CD8-positive, alpha-beta memory T cell (primary cell): Measurements from ENCODE around the gene ADGRG7. TPM values are rescaled to one million over a fixed set of nuclear protein-coding genes. Genes with fewer than 3 reads are reported as not detected.
A peak's percentile ranks its signal among the peaks of the same experiment; 100 is the strongest.

ENCODE experiments used
- CTCF ChIA-PET: fragments of 350-600 bp; sonication (Branson Sonifier 250); formaldehyde crosslinking; loops from one replicate; lab custom pipeline; 2021; ENCODE audit warnings: antibody characterized with exemption; lab: Charles Lee
- POLR2A ChIA-PET: fragments of 350-600 bp; sonication (Branson Sonifier 250); formaldehyde crosslinking; loops from one replicate; lab custom pipeline; 2021; ENCODE audit warnings: antibody characterized with exemption; lab: Charles Lee
- DNase-seq, 5 donors: peaks; one replicate each; pipeline versions ENCODE4 v3.0.0 to v3.0.0-alpha.2; 2020 to 2022; ENCODE audit warnings: mixed read lengths in 1 of 5
- H3K27ac ChIP-seq: one replicate; pipeline ENCODE4 v1.7.0; 2013; ENCODE audit warnings: low read depth, mild to moderate bottlenecking, low read length, moderate library complexity
- H3K27me3 ChIP-seq: 2 replicates; pipeline ENCODE4 v1.7.0; 2013; ENCODE audit warnings: low read length, mild to moderate bottlenecking; ENCODE audit not compliant: insufficient read depth, poor library complexity, severe bottlenecking
- H3K36me3 ChIP-seq: 2 replicates; pipeline ENCODE4 v1.7.0; 2013; ENCODE audit warnings: mild to moderate bottlenecking, low read length, moderate library complexity; ENCODE audit not compliant: insufficient read depth
- H3K4me1 ChIP-seq: 2 replicates; pipeline ENCODE4 v1.7.0; 2013; ENCODE audit warnings: mild to moderate bottlenecking, low read length, moderate library complexity; ENCODE audit not compliant: insufficient read depth
- H3K4me3 ChIP-seq: 2 replicates; pipeline ENCODE4 v1.7.0; 2013; ENCODE audit warnings: mild to moderate bottlenecking, low read length
- H3K9me3 ChIP-seq: 2 replicates; pipeline ENCODE4 v1.7.0; 2013; ENCODE audit warnings: mild to moderate bottlenecking, low read length
- H3K27ac Mint-ChIP-seq, 8 donors: one replicate each; pipeline ENCODE4 v1.8.0; 2020 to 2021; ENCODE audit warnings: mixed read lengths in 8 of 8, mild to moderate bottlenecking in 6 of 8, inconsistent platforms in 3 of 8, moderate library complexity in 3 of 8
- H3K27me3 Mint-ChIP-seq, 2 donors: one replicate each; pipeline ENCODE4 v1.8.0; 2020 to 2021; ENCODE audit warnings: mixed read lengths in 2 of 2, mild to moderate bottlenecking in 1 of 2, moderate library complexity in 1 of 2
- H3K36me3 Mint-ChIP-seq, 3 donors: one replicate each; pipeline ENCODE4 v1.8.0; 2020 to 2021; ENCODE audit warnings: mixed read lengths in 3 of 3, inconsistent platforms in 1 of 3, mild to moderate bottlenecking in 1 of 3
- H3K4me1 Mint-ChIP-seq, 3 donors: one replicate each; pipeline ENCODE4 v1.8.0; 2020 to 2021; ENCODE audit warnings: mixed read lengths in 3 of 3, inconsistent platforms in 1 of 3, mild to moderate bottlenecking in 1 of 3
- H3K4me3 Mint-ChIP-seq, 7 donors: one replicate each; pipeline ENCODE4 v1.8.0; 2020 to 2021; ENCODE audit warnings: mixed read lengths in 7 of 7, mild to moderate bottlenecking in 6 of 7, moderate library complexity in 4 of 7, inconsistent platforms in 2 of 7
- H3K9me3 Mint-ChIP-seq, 5 donors: one replicate each; pipeline ENCODE4 v1.8.0; 2020 to 2022; ENCODE audit warnings: mixed read lengths in 5 of 5, mild to moderate bottlenecking in 3 of 5, moderate library complexity in 2 of 5, inconsistent platforms in 1 of 5
- polyA plus RNA-seq: library from polyadenylated mRNA; unstranded; fragments of 300-500 nt; fragmentation: Illumina TruSeq; gene quantifications from one replicate; pipeline ENCODE4 v1.2.3, GENCODE V29; 2021
- total RNA-seq, 2 experiments: library from RNA; stranded (reverse); gene quantifications; one replicate each; pipeline ENCODE4 v1.2.3, GENCODE V29; 2021

The ADGRG7 gene
- total and polyA plus RNA-seq, 3 experiments from 2014 or later: not detected

GRCh38 chr3:100641471-100642032 is 32.2 kb downstream of the ADGRG7 start:
- H3K9me3 ChIP-seq: no peaks in the 10 kb centered on the region
- Mint-ChIP-seq H3K4me3 (no peak overlapping the region), H3K36me3 (no peaks in the 10 kb centered on the region), H3K4me1 (no peaks in the 10 kb centered on the region), H3K9me3 (no peaks in the 10 kb centered on the region), H3K27ac (no peak overlapping the region), H3K27me3 (peaks cover 11 to 28% of the 10 kb centered on the region in 2 donors)
- ChIA-PET CTCF (no interaction called here), POLR2A (no interaction called here)
- H3K36me3 ChIP-seq: no peaks in the 10 kb centered on the region
- H3K4me1 ChIP-seq: no peaks in the 10 kb centered on the region
- H3K27ac ChIP-seq: no peak overlapping the region
- H3K27me3 ChIP-seq: no peaks in the 10 kb centered on the region
- DNase-seq: no peak
- no peak overlapping the region for H3K4me3 ChIP-seq

GRCh38 chr3:100645913-100646312 is 36.5 kb downstream of the ADGRG7 start:
- CTCF ChIA-PET: no interaction called here
- H3K4me1 Mint-ChIP-seq: peaks cover 2 to 3% (median 3%) of the 10 kb centered on the region in 3 donors

GRCh38 chr3:100647171-100647570 is 37.8 kb downstream of the ADGRG7 start:
- ChIA-PET POLR2A (no interaction called here), CTCF (no interaction called here)

More at GRCh38 chr3:100645913-100646312, 36.5 kb downstream of the ADGRG7 start:
- Histone ChIP-seq H3K9me3 (no peaks in the 10 kb centered on the region), H3K4me1 (no peaks in the 10 kb centered on the region), H3K27ac (no peak overlapping the region), H3K36me3 (no peaks in the 10 kb centered on the region), H3K4me3 (no peak overlapping the region), H3K27me3 (no peaks in the 10 kb centered on the region)
- POLR2A ChIA-PET: no interaction called here
- no peak overlapping the region for H3K4me3 Mint-ChIP-seq
- H3K36me3 Mint-ChIP-seq: no peaks in the 10 kb centered on the region
- H3K27me3 Mint-ChIP-seq: peaks cover 14 to 15% of the 10 kb centered on the region in 2 donors
- DNase-seq: no peak
- H3K27ac Mint-ChIP-seq: no peak overlapping the region
- H3K9me3 Mint-ChIP-seq: no peaks in the 10 kb centered on the region

DNA sequence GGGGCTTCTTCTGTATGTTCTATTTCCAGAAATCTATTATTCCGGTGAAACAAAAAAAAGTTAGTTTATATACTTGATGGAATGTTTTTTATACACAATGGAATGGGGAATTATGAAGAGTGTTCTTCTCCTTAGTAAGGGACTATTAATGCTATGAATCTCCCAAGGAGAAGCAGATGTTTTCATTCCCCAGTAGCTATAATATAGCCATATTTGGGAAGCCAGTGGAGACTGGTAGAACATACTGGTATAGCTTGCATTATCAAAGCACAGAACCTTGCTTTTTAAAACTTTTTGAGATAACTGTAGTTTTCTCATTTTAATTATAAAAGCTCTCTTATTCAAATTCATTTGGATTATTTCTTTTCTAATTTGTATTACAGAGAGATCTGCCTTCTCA is 38.3 kb downstream of the ADGRG7 start:
- H3K27me3 ChIP-seq: no peaks in the 10 kb centered on the region
- no peaks in the 10 kb centered on the region for H3K36me3 Mint-ChIP-seq
- H3K27ac ChIP-seq: no peak overlapping the region
- H3K9me3 Mint-ChIP-seq: no peaks in the 10 kb centered on the region
- no peak overlapping the region for H3K4me3 ChIP-seq
- no peak for DNase-seq
- CTCF ChIA-PET: no interaction called here
- H3K4me3 Mint-ChIP-seq: no peak overlapping the region
- no peak overlapping the region for H3K27ac Mint-ChIP-seq
- H3K9me3 ChIP-seq: no peaks in the 10 kb centered on the region
- peaks cover 3 to 8% (median 7%) of the 10 kb centered on the region in 3 donors for H3K4me1 Mint-ChIP-seq
- peaks cover 8 to 13% of the 10 kb centered on the region in 2 donors for H3K27me3 Mint-ChIP-seq
- H3K36me3 ChIP-seq: no peaks in the 10 kb centered on the region
- H3K4me1 ChIP-seq: no peaks in the 10 kb centered on the region
- POLR2A ChIA-PET: no interaction called here

More at GRCh38 chr3:100647171-100647570, 37.8 kb downstream of the ADGRG7 start:
- no peaks in the 10 kb centered on the region for H3K9me3 Mint-ChIP-seq
- no peak overlapping the region for H3K4me3 ChIP-seq
- no peak overlapping the region for H3K27ac ChIP-seq
- peaks cover 8 to 14% of the 10 kb centered on the region in 2 donors for H3K27me3 Mint-ChIP-seq
- no peaks in the 10 kb centered on the region for H3K36me3 Mint-ChIP-seq
- H3K4me1 ChIP-seq: no peaks in the 10 kb centered on the region
- no peak overlapping the region for H3K4me3 Mint-ChIP-seq
- no peak for DNase-seq
- H3K27ac Mint-ChIP-seq: no peak overlapping the region
- H3K9me3 ChIP-seq: no peaks in the 10 kb centered on the region
- no peaks in the 10 kb centered on the region for H3K36me3 ChIP-seq
- no peaks in the 10 kb centered on the region for H3K27me3 ChIP-seq
- peaks cover 3 to 8% (median 7%) of the 10 kb centered on the region in 3 donors for H3K4me1 Mint-ChIP-seq

- peaks cover 0 to 4% of the 10 kb centered on the region in 2 donors for H3K27me3 Mint-ChIP-seq
- POLR2A ChIA-PET: no interaction called here
- DNase-seq: peak in 1 of 5 donors; percentile 3
- CTCF ChIA-PET: no interaction called here
- H3K4me3 Mint-ChIP-seq: peak overlapping the region in 4 of 7 donors; percentile 0 to 42 (median 17)
- H3K4me3 ChIP-seq: no peak overlapping the region
- no peaks in the 10 kb centered on the region for H3K36me3 ChIP-seq
- H3K4me1 Mint-ChIP-seq: peaks cover 3 to 8% (median 7%) of the 10 kb centered on the region in 3 donors
- H3K27me3 ChIP-seq: no peaks in the 10 kb centered on the region
- no peaks in the 10 kb centered on the region for H3K9me3 ChIP-seq
- H3K4me1 ChIP-seq: no peaks in the 10 kb centered on the region
- peak overlapping the region in 6 of 8 donors; percentile 2 to 66 (median 20) for H3K27ac Mint-ChIP-seq
- H3K36me3 Mint-ChIP-seq: no peaks in the 10 kb centered on the region
- H3K9me3 Mint-ChIP-seq: no peaks in the 10 kb centered on the region
- no peak overlapping the region for H3K27ac ChIP-seq
These were observed 41.5 kb downstream of the ADGRG7 start for GRCh38 chr3:100650651-100651619.

GRCh38 chr3:100653604-100654294 is 44.3 kb downstream of the ADGRG7 start:
- Mint-ChIP-seq H3K4me1 (peaks cover 3 to 8% (median 7%) of the 10 kb centered on the region in 3 donors), H3K9me3 (no peaks in the 10 kb centered on the region), H3K36me3 (no peaks in the 10 kb centered on the region), H3K4me3 (no peak overlapping the region), H3K27me3 (peaks cover 0 to 8% of the 10 kb centered on the region in 2 donors), H3K27ac (no peak overlapping the region)
- Histone ChIP-seq H3K27ac (no peak overlapping the region), H3K4me3 (no peak overlapping the region), H3K36me3 (no peaks in the 10 kb centered on the region), H3K9me3 (no peaks in the 10 kb centered on the region), H3K27me3 (no peaks in the 10 kb centered on the region), H3K4me1 (no peaks in the 10 kb centered on the region)
- CTCF ChIA-PET: no interaction called here
- POLR2A ChIA-PET: no interaction called here
- no peak for DNase-seq

DNA sequence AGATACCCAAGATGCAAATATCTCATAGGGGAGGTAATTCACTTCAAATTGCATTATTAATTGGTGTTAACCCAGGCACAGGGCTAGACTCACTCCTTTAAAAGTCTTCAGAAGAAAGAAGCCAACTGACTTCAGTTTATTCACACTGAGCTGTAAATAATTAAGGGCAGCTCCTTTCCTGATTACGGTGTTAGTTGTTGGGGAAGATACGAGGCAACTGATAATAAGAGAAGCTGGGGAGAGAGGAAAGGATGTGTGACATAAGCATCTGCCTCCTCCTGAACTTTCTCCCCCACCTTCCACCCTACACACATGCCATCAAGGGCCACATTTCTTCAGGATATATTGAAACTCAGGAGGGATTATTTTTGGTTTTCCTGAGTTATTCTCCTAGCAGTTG is 47.5 kb downstream of the ADGRG7 start:
- POLR2A ChIA-PET: no interaction called here

More for the DNA sequence above, 47.5 kb downstream of the ADGRG7 start:
- H3K27ac Mint-ChIP-seq: no peak overlapping the region
- H3K4me3 Mint-ChIP-seq: no peak overlapping the region
- CTCF ChIA-PET: no interaction called here
- no peak overlapping the region for H3K4me3 ChIP-seq
- peaks cover 0 to 1% (median 0%) of the 10 kb centered on the region in 3 donors for H3K4me1 Mint-ChIP-seq
- no peaks in the 10 kb centered on the region for H3K27me3 ChIP-seq
- no peak overlapping the region for H3K27ac ChIP-seq
- peaks cover 0 to 8% (median 0%) of the 10 kb centered on the region in 3 donors for H3K36me3 Mint-ChIP-seq
- H3K4me1 ChIP-seq: no peaks in the 10 kb centered on the region
- no peak for DNase-seq
- H3K9me3 ChIP-seq: no peaks in the 10 kb centered on the region
- H3K9me3 Mint-ChIP-seq: no peaks in the 10 kb centered on the region
- no peaks in the 10 kb centered on the region for H3K36me3 ChIP-seq
- H3K27me3 Mint-ChIP-seq: peaks cover 0 to 19% of the 10 kb centered on the region in 2 donors
